GM10266 (cell line): ENCODE measurements around the gene MPC1.
A peak's percentile ranks its signal among the peaks of the same experiment; 100 is the strongest.
"Not testable (repeated sequence)": the region's sequence is repeated elsewhere in the genome, so short reads cannot be mapped to it uniquely, and the experiment has no call there.

Experiments used
- DNase-seq: peaks from one replicate; pipeline ENCODE4 v3.0.0; 2012; ENCODE audit errors: extremely low spot score
- CTCF ChIP-seq: IDR thresholded peaks from 2 replicates; pipeline ENCODE4 v1.5.1; 2012; ENCODE audit warnings: mild to moderate bottlenecking, low read depth; ENCODE audit not compliant: control insufficient read depth, insufficient read depth; ENCODE audit errors: missing control alignments

MPC1 gene

GRCh38 chr6:166346449-166346848 lies 36.3 kb downstream of the MPC1 start:
- TF ChIP-seq CTCF: no peak
- no peak for DNase-seq

GRCh38 chr6:166345672-166346071 lies 37.1 kb downstream of the MPC1 start:
- not testable (repeated sequence) for DNase-seq

GRCh38 chr6:166344921-166345320 lies 37.8 kb downstream of the MPC1 start:
- DNase-seq: not testable (repeated sequence)

GRCh38 chr6:166344240-166344639 lies 38.5 kb downstream of the MPC1 start:
- no peak for TF ChIP-seq CTCF
- no peak for DNase-seq

GRCh38 chr6:166343150-166343487 lies 39.6 kb downstream of the MPC1 start:
- no peak for TF ChIP-seq CTCF
- DNase-seq: peak; percentile 39

- peak; percentile 91 for DNase-seq
Observed at GRCh38 chr6:166342349-166343149, 40.2 kb downstream of the MPC1 start, which contains the start of gene SFT2D1. Gene SFT2D1 (minus strand): TSS chr6:166342545. CDS start chr6:166342481, 64 bp downstream.

GRCh38 chr6:166341977-166342348 lies 40.8 kb downstream of the MPC1 start:
- TF ChIP-seq CTCF: no peak
- DNase-seq: no peak

More at GRCh38 chr6:166342349-166343149, 40.2 kb downstream of the MPC1 start, which contains the start of gene SFT2D1:
- TF ChIP-seq CTCF: no peak

- no peak for TF ChIP-seq CTCF
- no peak for DNase-seq
Observed at GRCh38 chr6:166341464-166341863, 41.3 kb downstream of the MPC1 start.
